Kidney (tissue), 14 donors: Measurements from ENCODE around the gene KCTD21. TPM values are rescaled to one million over a fixed set of nuclear protein-coding genes. Genes with fewer than 3 reads are reported as not detected.

Experiments used
- DNase-seq, 5 donors: peaks; one replicate each; pipeline ENCODE4 v3.0.0-alpha.2; 2013 to 2020
- FAIRE-seq: peaks from 2 replicates; lab custom pipeline; 2012; peaks lifted over from hg19 to GRCh38; lab: Jason Lieb, UNC
- H3K27ac ChIP-seq, 2 donors: one replicate each; pipeline ENCODE4 v1.7.0; 2013; ENCODE audit warnings: low read depth in 2 of 2, low read length in 2 of 2, inconsistent platforms in 1 of 2
- H3K27me3 ChIP-seq: one replicate; pipeline ENCODE4 v1.7.1; 2013; ENCODE audit warnings: low read length, inconsistent platforms; ENCODE audit not compliant: control insufficient read depth, insufficient read depth
- H3K36me3 ChIP-seq, 3 donors: one replicate each; pipeline versions ENCODE4 v1.7.0 to v1.7.1; 2013; ENCODE audit warnings: low read length in 3 of 3, control low read depth in 1 of 3, inconsistent platforms in 1 of 3; ENCODE audit not compliant: insufficient read depth in 3 of 3, control insufficient read depth in 2 of 3
- H3K4me1 ChIP-seq, 3 donors: one replicate each; pipeline versions ENCODE4 v1.7.0 to v1.7.1; 2013; ENCODE audit warnings: low read length in 3 of 3, inconsistent platforms in 1 of 3, low read depth in 1 of 3; ENCODE audit not compliant: control insufficient read depth in 2 of 3, insufficient read depth in 2 of 3
- H3K4me3 ChIP-seq, 3 donors: one replicate each; pipeline versions ENCODE4 v1.7.0 to v1.8.1; 2013; ENCODE audit warnings: low read length in 3 of 3, control low read depth in 1 of 3, inconsistent platforms in 1 of 3
- H3K9ac ChIP-seq, 3 donors: one replicate each; pipeline versions ENCODE4 v1.7.0 to v1.7.1; 2013; ENCODE audit warnings: low read length in 3 of 3, control low read depth in 1 of 3, inconsistent platforms in 1 of 3
- H3K9me3 ChIP-seq, 3 donors: one replicate each; pipeline versions ENCODE4 v1.7.0 to v1.7.1; 2013; ENCODE audit warnings: low read length in 3 of 3, control low read depth in 1 of 3, inconsistent platforms in 1 of 3; ENCODE audit not compliant: control insufficient read depth in 2 of 3, insufficient read depth in 1 of 3
- CTCF ChIP-seq: IDR thresholded peaks from 3 replicates; pipeline ENCODE4 v1.5.1; 2012; ENCODE audit warnings: mild to moderate bottlenecking, moderate library complexity, borderline replicate concordance; ENCODE audit not compliant: insufficient read depth; ENCODE audit errors: extremely low read depth
- intact Hi-C: fragments of 100-400 bp; cut with DNase I; formaldehyde crosslinking; loops from one replicate; pipeline ENCODE4 v1.11.1; 2022
- polyA plus RNA-seq: library from polyadenylated mRNA; stranded (reverse); fragments of 350-450 nt; fragmentation: Illumina TruSeq; extraction: RNeasy Lipid Tissue Mini Kit (QIAGEN cat#74804); gene quantifications from one replicate; pipeline ENCODE4 v1.2.3, GENCODE V29; 2014; ENCODE audit warnings: low read depth, low replicate concordance; ENCODE audit not compliant: insufficient read depth
- total RNA-seq: library from RNA; stranded (reverse); fragmentation: NEBNext Ultra II Directional; extraction: Animal tissue kit (Norgen Biotek cat#: 25700); gene quantifications from one replicate; pipeline ENCODE4 v1.2.1, GENCODE V29; 2021
- donor health status: control.
- donor health status: control.
- donor health status: control.
- donor health status: control.
- donor health status: control.
- donor health status: DM: yes; HTN: yes; CAD: no.
- donor health status: Normal renal cell carcinoma (clear cell type).

The KCTD21 gene
- total and polyA plus RNA-seq, 2 donors from 2014 or later: 6.0 to 7.9 TPM

- FAIRE-seq (no peak), DNase-seq (no peak)
Measured at GRCh38 chr11:78221396-78222315, 33.2 kb upstream of the KCTD21 start.

GRCh38 chr11:78220218-78221157, 32.1 kb upstream of the KCTD21 start:
- DNase-seq: no peak
- H3K36me3 ChIP-seq: peaks cover 3 to 28% (median 27%) of the 10 kb centered on the region in 3 donors
- no peak overlapping the region for H3K27ac ChIP-seq
- no peaks in the 10 kb centered on the region for H3K27me3 ChIP-seq
- intact Hi-C loops: loop anchor here (10.0 kb wide), 2 partner anchors 204 to 344 kb away; no protein-coding TSS in a partner anchor
- H3K4me3 ChIP-seq: no peak overlapping the region
- FAIRE-seq: no peak
- TF ChIP-seq CTCF: no peak
- no peak overlapping the region for H3K9ac ChIP-seq
- no peaks in the 10 kb centered on the region for H3K9me3 ChIP-seq
- H3K4me1 ChIP-seq: no peaks in the 10 kb centered on the region

More at GRCh38 chr11:78221396-78222315, 33.2 kb upstream of the KCTD21 start:
- intact Hi-C loops: loop anchor here (10.0 kb wide), 2 partner anchors 203 to 343 kb away; no protein-coding TSS in a partner anchor
- Histone ChIP-seq H3K4me3 (no peak overlapping the region), H3K9me3 (no peaks in the 10 kb centered on the region), H3K36me3 (peaks cover 5 to 28% (median 27%) of the 10 kb centered on the region in 3 donors), H3K27me3 (no peaks in the 10 kb centered on the region), H3K9ac (no peak overlapping the region), H3K27ac (no peak overlapping the region), H3K4me1 (no peaks in the 10 kb centered on the region)
- TF ChIP-seq CTCF: no peak

- Histone ChIP-seq H3K27ac (no peak overlapping the region), H3K36me3 (peaks cover 3 to 31% (median 22%) of the 10 kb centered on the region in 3 donors), H3K9me3 (no peaks in the 10 kb centered on the region), H3K9ac (no peak overlapping the region), H3K4me1 (no peaks in the 10 kb centered on the region), H3K4me3 (no peak overlapping the region), H3K27me3 (no peaks in the 10 kb centered on the region)
- no peak for DNase-seq
- TF ChIP-seq CTCF: no peak
- FAIRE-seq: no peak
- intact Hi-C loops: loop anchor here (10.0 kb wide), 2 partner anchors 205 to 345 kb away; no protein-coding TSS in a partner anchor
Measured at GRCh38 chr11:78219493-78220217, 31.2 kb upstream of the KCTD21 start.
